ENCODE results near the gene MRPL44. TPM values are rescaled to one million over a fixed set of nuclear protein-coding genes. Genes with fewer than 3 reads are reported as not detected.

The MRPL44 gene
- total and polyA plus RNA-seq, 2 donors (not counting 1 experiment from before 2014, with no cell fraction given): 8.9 to 26.7 TPM

DNA sequence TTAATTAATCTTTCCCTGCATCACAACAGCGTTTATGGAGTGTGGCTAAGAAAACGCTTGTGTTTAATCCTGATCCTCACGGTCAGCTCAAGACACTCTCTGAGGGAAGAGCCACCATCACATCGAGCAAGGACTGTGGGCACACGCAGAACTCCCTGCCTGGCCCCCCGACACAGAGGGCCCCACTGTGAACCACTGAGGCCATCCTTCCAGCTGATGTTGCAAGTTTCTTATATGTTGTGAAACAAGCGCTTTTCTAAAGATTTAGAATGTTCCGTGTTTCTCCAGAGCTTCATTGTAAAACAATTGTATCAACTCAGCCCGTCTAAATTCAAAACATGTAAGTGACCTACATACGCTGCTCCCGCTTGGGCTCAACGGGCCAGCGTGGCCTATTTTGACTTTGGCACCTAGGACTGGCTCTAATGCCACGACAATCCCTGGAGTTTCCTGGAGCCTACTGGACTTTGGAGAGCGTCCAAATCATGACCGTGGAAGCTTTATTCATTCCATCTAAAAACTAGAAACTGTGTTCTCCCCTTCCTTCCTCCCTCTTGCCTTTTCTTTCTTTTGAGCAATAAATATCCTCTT is 46.9 kb downstream of the MRPL44 start:
- H3K27me3 Mint-ChIP-seq: no peaks in the 10 kb centered on the region
- Histone ChIP-seq H3K36me3 (replicated peaks in 1 of 2; ENCODE audit: control extremely low read depth in 1 of 2, control insufficient read depth in 1 of 2, extremely low read depth in 1 of 2, insufficient read depth in 2 of 2, low read length in 1 of 2) (no peaks in the 10 kb centered on the region), H3K4me1 (ENCODE audit: control insufficient read depth in 2 of 2, insufficient read depth in 2 of 2, low read length in 2 of 2) (no peaks in the 10 kb centered on the region), H4K20me1 (ENCODE audit: control insufficient read depth, insufficient read depth, low read length, poor library complexity, severe bottlenecking) (no peaks in the 10 kb centered on the region), H3K27ac (ENCODE audit: low read length in 2 of 2) (no peak overlapping the region), H3K79me2 (ENCODE audit: control insufficient read depth, insufficient read depth, low read length) (no peaks in the 10 kb centered on the region), H3K4me3 (ENCODE audit: control extremely low read depth in 1 of 5, extremely low read depth in 1 of 5, insufficient read depth in 1 of 5, low read depth in 2 of 5, low read length in 4 of 5) (no peak overlapping the region), H2AFZ (ENCODE audit: insufficient read depth, low read depth, low read length, poor library complexity, severe bottlenecking) (no peak overlapping the region), H3K27me3 (replicated peaks in 1 of 4; ENCODE audit: control extremely low read depth in 1 of 4, control insufficient read depth in 3 of 4, insufficient read depth in 4 of 4, low read length in 3 of 4) (no peaks in the 10 kb centered on the region), H3K4me2 (replicated peaks; ENCODE audit: low read depth, low read length, poor library complexity, severe bottlenecking) (no peak overlapping the region), H3K9ac (ENCODE audit: low read length) (no peak overlapping the region), H3K9me3 (ENCODE audit: control extremely low read depth in 1 of 3, control insufficient read depth in 2 of 3, insufficient read depth in 1 of 3, low read length in 2 of 3) (peaks cover 0 to 5% (median 0%) of the 10 kb centered on the region in 3 donors)
- ChIA-PET POLR2A (no interaction called here), CTCF (interaction anchor here (1.7 to 2.9 kb wide), 2 partner anchors 10 to 280 kb away, joined by 5 to 28 read pairs; no protein-coding TSS in a partner anchor)
- DNase-seq (no peak), ATAC-seq (ENCODE audit: low read depth) (no peak)
- intact Hi-C loops (cut with micrococcal nuclease): no loop called here
- 91% methylated on average over 14 of the region's 16 CpGs for whole genome bisulfite sequencing (ENCODE audit: insufficient coverage)
- no peak overlapping the region for H3K27ac Mint-ChIP-seq
- TF ChIP-seq CTCF (IDR thresholded peaks at IDR 0.05) (no peak), EZH2 (IDR thresholded peaks at IDR 0.05; ENCODE audit: borderline replicate concordance, insufficient read depth, low read depth, low read length, poor library complexity, severe bottlenecking) (no peak)
- no peaks in the 10 kb centered on the region for H3K9me3 Mint-ChIP-seq (ENCODE audit: insufficient read depth)
- no peaks in the 10 kb centered on the region for H3K4me1 Mint-ChIP-seq
- H3K4me3 Mint-ChIP-seq: no peak overlapping the region

DNA sequence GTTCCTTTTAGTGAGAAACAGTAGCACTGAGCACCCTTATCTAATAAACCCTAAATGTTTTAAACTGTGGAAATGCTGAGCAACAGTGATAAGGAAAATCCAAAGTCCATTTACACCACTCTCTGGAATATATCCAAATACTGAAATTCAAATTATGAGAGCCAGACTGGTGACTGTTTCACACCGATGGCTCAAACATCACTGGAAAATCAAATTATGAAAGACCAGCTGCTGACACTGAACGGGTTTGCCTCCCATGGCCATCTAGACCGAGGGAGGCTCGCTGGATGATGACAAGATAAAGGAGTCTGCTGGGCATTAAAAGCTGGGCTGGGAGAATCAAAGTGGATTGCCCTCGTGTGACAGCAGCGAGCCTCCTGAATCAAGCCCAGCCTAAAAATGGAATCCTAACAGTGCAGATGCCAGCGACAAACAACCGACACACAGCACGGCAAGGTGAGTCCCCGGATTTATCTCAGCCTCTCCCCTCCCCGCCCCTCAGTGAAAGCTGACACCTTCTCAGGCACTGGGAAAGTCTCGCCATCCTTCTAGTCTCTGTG is 51.5 kb downstream of the MRPL44 start:
- Histone ChIP-seq H3K9me3 (ENCODE audit: control extremely low read depth in 1 of 3, control insufficient read depth in 2 of 3, insufficient read depth in 1 of 3, low read length in 2 of 3) (no peaks in the 10 kb centered on the region), H3K79me2 (ENCODE audit: control insufficient read depth, insufficient read depth, low read length) (no peaks in the 10 kb centered on the region), H2AFZ (ENCODE audit: insufficient read depth, low read depth, low read length, poor library complexity, severe bottlenecking) (no peak overlapping the region), H3K27me3 (replicated peaks in 1 of 4; ENCODE audit: control extremely low read depth in 1 of 4, control insufficient read depth in 3 of 4, insufficient read depth in 4 of 4, low read length in 3 of 4) (no peaks in the 10 kb centered on the region), H3K4me2 (replicated peaks; ENCODE audit: low read depth, low read length, poor library complexity, severe bottlenecking) (no peak overlapping the region), H3K9ac (ENCODE audit: low read length) (no peak overlapping the region), H3K36me3 (replicated peaks in 1 of 2; ENCODE audit: control extremely low read depth in 1 of 2, control insufficient read depth in 1 of 2, extremely low read depth in 1 of 2, insufficient read depth in 2 of 2, low read length in 1 of 2) (no peaks in the 10 kb centered on the region), H3K27ac (ENCODE audit: low read length in 2 of 2) (no peak overlapping the region), H3K4me1 (ENCODE audit: control insufficient read depth in 2 of 2, insufficient read depth in 2 of 2, low read length in 2 of 2) (no peaks in the 10 kb centered on the region), H3K4me3 (ENCODE audit: control extremely low read depth in 1 of 5, extremely low read depth in 1 of 5, insufficient read depth in 1 of 5, low read depth in 2 of 5, low read length in 4 of 5) (no peak overlapping the region), H4K20me1 (ENCODE audit: control insufficient read depth, insufficient read depth, low read length, poor library complexity, severe bottlenecking) (no peaks in the 10 kb centered on the region)
- H3K9me3 Mint-ChIP-seq (ENCODE audit: insufficient read depth): no peaks in the 10 kb centered on the region
- ATAC-seq (ENCODE audit: low read depth) (no peak), DNase-seq (no peak)
- WGBS (ENCODE audit: insufficient coverage): 85% methylated on average over 10 of the region's 12 CpGs
- ChIA-PET POLR2A (no interaction called here), CTCF (interaction anchor here (1.8 kb wide), 1 partner anchor 15 kb away, joined by 15 read pairs; no protein-coding TSS in a partner anchor)
- no peak overlapping the region for H3K4me3 Mint-ChIP-seq
- H3K27ac Mint-ChIP-seq: no peak overlapping the region
- intact Hi-C loops (cut with micrococcal nuclease): no loop called here
- no peaks in the 10 kb centered on the region for H3K27me3 Mint-ChIP-seq
- no peak for TF ChIP-seq CTCF (IDR thresholded peaks at IDR 0.05)
- no peak for TF ChIP-seq EZH2 (IDR thresholded peaks at IDR 0.05; ENCODE audit: borderline replicate concordance, insufficient read depth, low read depth, low read length, poor library complexity, severe bottlenecking)
- H3K4me1 Mint-ChIP-seq: no peaks in the 10 kb centered on the region
